GM18502 (cell line): Measurements from ENCODE around the gene MT1X.

Source experiments
- ATAC-seq: cut with Tn5 transposase; IDR thresholded peaks from one replicate; pipeline ENCODE4 v1.9.1; 2021; ENCODE audit warnings: mild to moderate bottlenecking; ENCODE audit not compliant: unreplicated experiment, poor library complexity

Gene MT1X

DNA sequence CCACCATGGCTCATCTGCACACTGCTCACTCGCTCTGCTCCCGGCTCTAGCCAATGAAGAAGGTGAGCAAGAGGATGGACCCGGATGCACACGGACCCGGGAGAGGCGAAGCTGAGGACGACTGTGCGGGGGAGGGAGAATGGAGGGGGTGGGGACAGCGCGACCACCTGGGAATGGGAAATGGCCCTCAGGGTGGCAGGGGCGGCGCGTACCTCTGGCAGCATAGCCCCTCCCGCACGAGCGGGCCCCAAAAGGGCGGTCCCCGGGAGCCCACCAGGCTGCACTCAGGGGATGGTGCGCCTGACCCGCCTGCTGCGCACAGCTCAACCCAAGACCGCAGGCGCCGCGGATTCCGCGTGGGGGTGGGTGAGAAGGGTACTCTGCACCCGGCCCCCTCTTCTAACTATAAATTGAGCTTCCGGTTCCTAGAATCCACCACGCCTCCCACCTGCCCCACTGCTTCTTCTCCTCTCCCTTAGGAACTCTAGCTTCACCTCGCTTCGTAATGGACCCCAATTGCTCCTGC is 6.5 kb upstream of the MT1X start:
- no peak for ATAC-seq

- ATAC-seq: no peak
These were observed 4.8 kb upstream of the MT1X start for GRCh38 chr16:56677474-56677873.

GRCh38 chr16:56679078-56679730 is 3.1 kb upstream of the MT1X start:
- ATAC-seq: no peak

DNA sequence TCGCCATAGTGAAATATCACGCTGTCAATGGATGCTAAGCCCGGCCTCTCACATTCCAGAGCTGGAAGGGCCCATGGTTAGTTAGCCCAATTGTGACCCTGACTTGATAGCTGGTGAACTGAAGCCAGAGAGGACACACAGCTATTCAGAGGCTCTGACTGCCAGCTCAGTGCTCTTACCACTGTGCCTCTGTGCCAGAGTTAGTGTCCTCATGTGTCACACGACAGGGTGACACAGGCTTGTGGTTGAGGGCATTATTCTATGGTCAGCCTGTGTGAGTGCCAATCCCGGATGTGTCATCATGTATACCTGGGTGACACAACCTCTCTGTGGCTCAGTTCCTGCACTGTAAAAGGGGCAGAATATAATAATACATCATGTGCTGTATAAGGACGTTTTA is 2.5 kb upstream of the MT1X start:
- ATAC-seq: no peak

DNA sequence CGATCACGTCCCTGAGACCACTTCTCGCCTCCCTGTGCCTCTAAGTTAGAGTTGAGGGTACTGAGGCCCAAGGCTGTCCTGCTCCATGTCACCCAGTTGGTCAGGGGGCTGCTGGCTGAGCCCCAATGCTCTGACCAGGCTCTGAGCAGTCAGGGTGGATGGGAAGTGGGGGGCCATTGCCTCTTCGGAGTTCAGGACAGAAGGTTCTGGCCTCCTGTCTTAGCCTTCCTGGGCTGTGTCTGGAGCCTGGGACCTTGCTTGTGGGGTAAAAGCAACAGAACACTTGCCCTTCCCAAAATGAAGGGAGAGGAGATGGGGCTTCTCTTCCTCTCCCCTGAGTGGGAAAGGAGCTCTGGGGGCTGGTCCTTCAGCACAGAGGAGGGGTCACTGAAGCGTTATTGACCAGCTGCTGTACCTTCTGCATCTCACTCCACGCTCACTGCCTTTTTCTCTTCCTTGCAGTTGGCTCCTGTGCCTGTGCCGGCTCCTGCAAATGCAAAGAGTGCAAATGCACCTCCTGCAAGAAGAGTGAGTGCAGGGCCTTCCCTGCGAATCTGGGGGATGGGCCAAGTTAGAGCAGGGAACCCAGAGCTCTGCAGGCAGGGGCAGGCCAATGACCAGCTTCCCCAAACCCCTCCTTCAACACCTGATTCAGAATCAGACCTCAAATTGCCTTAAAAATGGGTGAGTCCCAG is 580 bp downstream of the MT1X start:
- ATAC-seq: no peak

- no peak for ATAC-seq
These were observed 1.3 kb downstream of the MT1X start for GRCh38 chr16:56683424-56684172.

- no peak for ATAC-seq
These were observed 2.1 kb downstream of the MT1X start for GRCh38 chr16:56684256-56684925.

- no peak for ATAC-seq
These were observed 2.8 kb downstream of the MT1X start for GRCh38 chr16:56684926-56685590.

DNA sequence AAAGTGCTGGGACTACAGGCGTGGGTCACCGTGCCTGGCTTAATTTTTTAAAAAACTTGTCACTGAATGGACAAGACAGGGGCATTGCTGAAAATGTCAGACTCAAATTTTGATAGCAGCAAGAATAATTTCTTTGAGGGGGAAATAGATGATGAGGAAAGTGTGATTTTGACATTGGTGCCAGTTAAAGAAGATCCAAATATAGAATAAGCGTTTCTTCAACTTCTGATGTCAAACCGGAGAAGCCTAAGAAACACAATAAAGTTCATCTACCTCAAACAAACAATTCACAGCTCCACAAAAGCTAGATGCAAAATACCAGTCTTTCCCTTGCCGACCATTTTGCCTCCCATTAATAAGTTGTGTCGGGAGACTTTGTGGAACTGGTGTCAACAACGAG is 4.5 kb downstream of the MT1X start:
- no peak for ATAC-seq

GRCh38 chr16:56688762-56689161 is 6.5 kb downstream of the MT1X start:
- ATAC-seq: no peak

DNA sequence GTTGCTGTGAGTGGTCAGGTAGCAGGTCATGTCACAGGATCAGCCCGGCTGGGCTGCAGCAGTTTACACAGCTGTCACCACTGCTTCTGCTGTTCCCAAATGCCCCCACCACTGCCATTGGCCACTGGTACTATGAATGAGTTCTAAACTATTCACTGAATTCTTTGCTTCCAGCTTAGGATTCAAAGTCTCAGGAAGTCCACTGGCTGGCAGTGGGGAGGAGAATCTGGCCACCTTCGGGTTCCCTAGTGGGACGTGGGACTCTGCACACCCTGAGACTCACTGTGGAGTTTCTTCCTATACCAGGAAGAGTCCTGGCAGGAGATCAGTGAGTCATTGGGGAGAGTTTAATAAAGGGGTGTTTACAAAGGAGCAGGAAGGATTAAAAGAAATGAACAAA is 6.9 kb downstream of the MT1X start:
- no peak for ATAC-seq

DNA sequence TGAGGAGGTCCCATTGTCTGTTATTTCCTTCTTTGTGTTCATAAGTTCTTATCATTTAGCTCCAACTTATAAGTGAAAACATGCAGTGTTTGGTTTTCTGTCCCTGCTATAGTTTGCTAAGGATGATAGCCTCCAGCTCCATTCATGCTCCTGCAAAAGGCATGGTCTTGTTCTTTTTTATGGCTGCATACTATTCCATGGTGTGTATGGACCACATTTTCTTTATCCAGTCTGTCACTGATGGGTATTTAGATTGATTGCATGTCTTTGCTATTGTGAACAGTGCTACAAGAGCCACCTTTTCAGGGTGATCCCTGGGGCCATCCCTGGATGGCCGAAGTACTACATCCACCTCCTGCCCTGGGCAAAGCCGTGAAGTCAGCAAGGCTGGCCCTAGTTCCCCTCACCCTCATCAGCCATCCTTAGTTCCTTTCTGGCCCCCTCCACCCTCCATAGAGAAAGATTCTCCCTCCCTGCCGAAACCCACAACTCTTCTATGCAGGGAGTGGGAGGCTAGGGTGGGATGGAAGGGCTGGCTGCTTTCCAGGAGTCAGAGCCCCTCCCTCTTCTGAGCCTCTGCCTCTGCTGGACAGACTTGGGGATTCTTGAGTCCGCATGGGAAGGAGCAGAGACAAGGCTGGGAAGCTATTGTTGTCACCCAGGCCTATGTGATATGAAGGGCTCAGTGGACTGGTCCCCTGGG is 8.3 kb downstream of the MT1X start:
- ATAC-seq: no peak

DNA sequence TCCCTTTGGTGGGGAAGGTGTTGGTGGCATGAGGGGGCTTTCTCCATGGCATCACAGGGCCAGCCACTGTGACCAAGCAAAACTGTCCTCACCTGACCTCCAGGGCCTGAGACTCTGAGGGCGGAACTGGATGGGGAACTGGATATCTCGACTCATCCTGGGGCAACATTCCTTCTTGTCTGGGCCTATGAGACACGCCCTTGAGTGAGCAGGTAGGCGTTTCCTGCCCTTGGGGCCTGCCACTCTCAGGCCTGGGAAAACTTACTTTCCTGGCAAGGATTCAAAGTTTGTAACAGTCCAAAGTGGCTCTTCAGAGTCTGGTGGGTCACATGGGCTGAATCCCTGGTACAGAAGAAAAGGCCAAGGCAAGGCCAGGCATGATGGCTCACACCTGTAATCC is 9.6 kb downstream of the MT1X start:
- ATAC-seq: no peak

DNA sequence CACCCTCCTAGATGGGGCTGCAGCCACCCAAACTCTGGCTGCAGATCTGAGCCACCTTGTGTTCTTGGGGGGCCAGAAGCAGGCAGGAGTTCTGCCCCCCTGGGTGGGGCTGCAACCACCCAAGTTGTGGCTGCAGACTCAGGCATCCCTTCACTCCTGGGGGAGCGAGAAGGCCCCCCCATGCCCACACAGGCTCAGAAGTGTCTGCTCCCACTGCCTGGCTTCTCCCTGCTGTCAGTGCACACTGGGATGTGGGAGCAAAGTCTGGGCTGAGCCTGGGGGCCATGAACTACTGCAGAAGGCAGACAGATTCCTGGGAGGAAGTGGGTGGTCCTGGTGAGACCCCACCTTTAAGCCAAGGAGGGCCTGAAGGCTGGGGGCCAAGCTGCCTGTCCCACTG is 13.0 kb downstream of the MT1X start:
- ATAC-seq: no peak

GRCh38 chr16:56697456-56698155 is 15.3 kb downstream of the MT1X start:
- no peak for ATAC-seq

- no peak for ATAC-seq
These were observed 17.9 kb downstream of the MT1X start for GRCh38 chr16:56700195-56700594.

- no peak for ATAC-seq
These were observed 18.4 kb downstream of the MT1X start for GRCh38 chr16:56700631-56701030.

DNA sequence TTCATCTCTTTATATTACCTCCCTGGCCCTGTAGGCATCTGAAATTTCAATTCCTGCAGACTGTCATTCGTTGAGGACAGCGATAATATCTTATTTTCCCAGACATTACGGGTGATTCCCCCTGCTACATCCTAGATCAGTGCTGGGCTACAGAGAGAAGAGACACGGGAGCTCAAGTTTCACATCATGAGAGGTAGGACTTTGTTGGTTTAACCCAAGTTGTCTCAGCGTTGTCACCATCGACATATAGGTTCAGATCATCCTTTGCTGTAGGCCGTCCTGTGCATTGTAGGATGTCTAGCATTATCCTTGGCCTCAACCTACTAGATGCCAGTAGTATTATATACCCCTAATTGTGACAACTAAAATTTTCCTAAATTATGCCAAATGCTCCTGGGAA is 19.3 kb downstream of the MT1X start:
- ATAC-seq: no peak

DNA sequence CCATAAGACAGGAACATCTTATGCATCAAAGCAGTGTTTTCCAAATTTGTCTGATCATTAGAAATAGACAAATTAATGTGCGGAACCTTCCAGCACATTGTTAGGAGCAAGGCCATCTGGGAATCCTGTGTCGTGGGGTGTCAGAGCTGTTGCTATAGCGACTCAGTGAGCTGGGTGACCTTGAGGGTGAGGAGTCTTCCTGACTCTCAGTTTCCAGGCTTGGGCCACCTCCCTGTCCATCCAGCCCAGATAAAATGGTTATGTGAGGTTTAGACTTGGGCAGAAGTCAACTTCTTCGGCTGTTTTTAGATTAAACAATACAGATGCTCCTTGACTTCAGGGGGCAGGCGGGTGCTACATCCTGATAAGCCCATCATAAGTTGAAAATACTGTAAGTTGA is 20.6 kb downstream of the MT1X start:
- no peak for ATAC-seq
